ENCODE data around the gene ROBO1. TPM values are rescaled to one million over a fixed set of nuclear protein-coding genes. Genes with fewer than 3 reads are reported as not detected.

Gene ROBO1
- total and polyA plus RNA-seq, 2 donors (not counting 3 experiments of a cell fraction or from before 2014, with no cell fraction given) = 5.9 to 14.2 TPM

DNA sequence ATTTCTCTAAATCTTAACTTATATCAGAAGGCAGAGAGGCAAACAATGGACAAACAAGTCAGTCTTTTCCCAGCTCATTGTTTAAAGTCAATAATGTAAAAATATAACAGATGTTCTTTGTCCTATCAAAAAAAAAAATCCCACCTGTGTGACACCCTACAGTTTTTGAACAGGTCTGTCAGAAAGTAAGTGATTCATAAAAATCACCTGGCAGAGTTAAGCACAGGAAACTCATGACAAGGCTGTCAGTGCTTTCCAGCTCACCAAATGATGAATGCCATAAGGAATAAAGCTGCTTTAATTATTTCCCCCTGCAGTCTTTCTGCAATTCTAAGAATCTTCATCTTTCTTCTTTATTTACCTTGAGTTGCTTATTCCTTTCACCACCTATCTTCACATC lies 30.3 kb downstream of the ROBO1 start:
- TF ChIP-seq FOS (IDR thresholded peaks at IDR 0.05; ENCODE audit: borderline replicate concordance, insufficient read depth, low read length) (no peak), EZH2 (IDR thresholded peaks at IDR 0.05; ENCODE audit: borderline replicate concordance, low read depth, low read length, severe bottlenecking) (no peak), POLR2AphosphoS5 (IDR thresholded peaks at IDR 0.05; ENCODE audit: insufficient read depth, low read depth, low read length) (no peak), JUN (IDR thresholded peaks at IDR 0.05; ENCODE audit: borderline replicate concordance, insufficient read depth, insufficient read length, low read depth) (no peak), POLR2A (IDR thresholded peaks at IDR 0.05; ENCODE audit: low read depth, low read length) (no peak), GATA2 (IDR thresholded peaks at IDR 0.05; ENCODE audit: insufficient read depth, insufficient read length, low read depth, low read length) (no peak), MYC (IDR thresholded peaks at IDR 0.05; ENCODE audit: low read depth, low read length) (no peak)
- TF ChIP-seq, protein P1, sequence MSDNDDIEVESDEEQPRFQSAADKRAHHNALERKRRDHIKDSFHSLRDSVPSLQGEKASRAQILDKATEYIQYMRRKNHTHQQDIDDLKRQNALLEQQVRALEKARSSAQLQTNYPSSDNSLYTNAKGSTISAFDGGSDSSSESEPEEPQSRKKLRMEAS (IDR thresholded peaks at IDR 0.05; ENCODE audit: insufficient read depth, insufficient read length) = no peak
- TF ChIP-seq, protein P2, sequence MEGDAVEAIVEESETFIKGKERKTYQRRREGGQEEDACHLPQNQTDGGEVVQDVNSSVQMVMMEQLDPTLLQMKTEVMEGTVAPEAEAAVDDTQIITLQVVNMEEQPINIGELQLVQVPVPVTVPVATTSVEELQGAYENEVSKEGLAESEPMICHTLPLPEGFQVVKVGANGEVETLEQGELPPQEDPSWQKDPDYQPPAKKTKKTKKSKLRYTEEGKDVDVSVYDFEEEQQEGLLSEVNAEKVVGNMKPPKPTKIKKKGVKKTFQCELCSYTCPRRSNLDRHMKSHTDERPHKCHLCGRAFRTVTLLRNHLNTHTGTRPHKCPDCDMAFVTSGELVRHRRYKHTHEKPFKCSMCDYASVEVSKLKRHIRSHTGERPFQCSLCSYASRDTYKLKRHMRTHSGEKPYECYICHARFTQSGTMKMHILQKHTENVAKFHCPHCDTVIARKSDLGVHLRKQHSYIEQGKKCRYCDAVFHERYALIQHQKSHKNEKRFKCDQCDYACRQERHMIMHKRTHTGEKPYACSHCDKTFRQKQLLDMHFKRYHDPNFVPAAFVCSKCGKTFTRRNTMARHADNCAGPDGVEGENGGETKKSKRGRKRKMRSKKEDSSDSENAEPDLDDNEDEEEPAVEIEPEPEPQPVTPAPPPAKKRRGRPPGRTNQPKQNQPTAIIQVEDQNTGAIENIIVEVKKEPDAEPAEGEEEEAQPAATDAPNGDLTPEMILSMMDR (IDR thresholded peaks at IDR 0.05; ENCODE audit: extremely low read depth in 1 of 2, insufficient read depth in 1 of 2, low read depth in 1 of 2, low read length in 2 of 2) = no peak
- H3K36me3 ChIP-seq (ENCODE audit: control insufficient read depth in 2 of 2, extremely low read depth in 1 of 2, insufficient read depth in 2 of 2, low read length in 2 of 2) = no peaks in the 10 kb centered on the region
- H3K9ac ChIP-seq (replicated peaks; ENCODE audit: extremely low read depth, insufficient read depth, low read length) = no peak overlapping the region
- H3K27me3 ChIP-seq (ENCODE audit: control insufficient read depth in 2 of 2, insufficient read depth in 2 of 2, low read length in 2 of 2) = no peaks in the 10 kb centered on the region
- CTCF ChIA-PET = interaction anchor here (0.7 to 1.8 kb wide), 3 partner anchors 9 to 13 kb away, joined by 3 to 4 read pairs (median 4); no protein-coding TSS in a partner anchor
- no peaks in the 10 kb centered on the region for H4K20me1 ChIP-seq (replicated peaks; ENCODE audit: control insufficient read depth, extremely low read depth, insufficient read depth, low read length)
- no peaks in the 10 kb centered on the region for H3K9me3 ChIP-seq (replicated peaks; ENCODE audit: control insufficient read depth, insufficient read depth, low read length)
- DNase-seq (ENCODE audit: low read depth, low spot score) (no peak), FAIRE-seq (no peak)
- no peaks in the 10 kb centered on the region for H3K4me1 ChIP-seq (ENCODE audit: control insufficient read depth, extremely low read depth, insufficient read depth, low read length)
- no peaks in the 10 kb centered on the region for H3K9me1 ChIP-seq (replicated peaks; ENCODE audit: control insufficient read depth, extremely low read depth, insufficient read depth, low read length)
- no peak overlapping the region for H2AFZ ChIP-seq (ENCODE audit: low read depth, low read length)
- no peak overlapping the region for H3K4me3 ChIP-seq (replicated peaks in 1 of 3; ENCODE audit: insufficient read depth in 1 of 3, low read depth in 1 of 3, low read length in 3 of 3)
- no peaks in the 10 kb centered on the region for H3K79me2 ChIP-seq (ENCODE audit: control insufficient read depth, insufficient read depth, low read length)
- BruUV-seq (replicated peaks) = no TSS peak
- no peak overlapping the region for H3K27ac ChIP-seq (ENCODE audit: insufficient read depth, low read depth, low read length)
- no peak overlapping the region for H3K4me2 ChIP-seq (ENCODE audit: insufficient read depth, low read length)
- dilution Hi-C loops (cut with MboI; ENCODE audit: extremely low pct_ligation_motif_present, low sequenced_read_pairs) (no loop called here), intact Hi-C loops (cut with micrococcal nuclease) (no loop called here)
- POLR2A ChIA-PET = no interaction called here

Measured in endothelial cell of umbilical vein (primary cell).